ENCODE data around the gene LEO1. TPM values are rescaled to one million over a fixed set of nuclear protein-coding genes. Genes with fewer than 3 reads are reported as not detected.
"Not testable (repeated sequence)": the region's sequence is repeated elsewhere in the genome, so short reads cannot be mapped to it uniquely, and the experiment has no call there.

LEO1 gene
- polyA plus RNA-seq, 1 donor, result 18.7 TPM

GRCh38 chr15:52003710-52004109, 32.1 kb upstream of the LEO1 start:
- no peak for DNase-seq

- DNase-seq, result not testable (repeated sequence)
Measured at GRCh38 chr15:52003089-52003488, 31.5 kb upstream of the LEO1 start.

- DNase-seq, result no peak
Measured at GRCh38 chr15:52002351-52002750, 30.8 kb upstream of the LEO1 start.

GRCh38 chr15:51992953-51993352, 21.4 kb upstream of the LEO1 start:
- DNase-seq, result no peak

- no peak for DNase-seq
Measured at GRCh38 chr15:51991141-51991540, 19.6 kb upstream of the LEO1 start.

GRCh38 chr15:51982770-51983103, 11.2 kb upstream of the LEO1 start:
- no peak for DNase-seq

GRCh38 chr15:51982013-51982769, 10.6 kb upstream of the LEO1 start:
- DNase-seq, result no peak

GRCh38 chr15:51973775-51974174, 2.2 kb upstream of the LEO1 start:
- no peak for DNase-seq

- no peak for DNase-seq
Measured at GRCh38 chr15:51973220-51973619, 1.6 kb upstream of the LEO1 start.

GRCh38 chr15:51971032-51971374, 575 bp downstream of the LEO1 start:
- no peak for DNase-seq

- no peak for DNase-seq
Measured at GRCh38 chr15:51970132-51970817, 1.3 kb downstream of the LEO1 start.

- no peak for DNase-seq
Measured at GRCh38 chr15:51969728-51970127, 1.9 kb downstream of the LEO1 start.

GRCh38 chr15:51967583-51967982, 4.0 kb downstream of the LEO1 start:
- DNase-seq, result no peak

- DNase-seq, result no peak
Measured at GRCh38 chr15:51966192-51966591, 5.4 kb downstream of the LEO1 start.

- DNase-seq, result no peak
Measured at GRCh38 chr15:51965691-51966090, 5.9 kb downstream of the LEO1 start.

GRCh38 chr15:51955504-51955903, 16.1 kb downstream of the LEO1 start:
- no peak for DNase-seq

GRCh38 chr15:51952805-51953204, 18.8 kb downstream of the LEO1 start:
- DNase-seq, result no peak

- no peak for DNase-seq
Measured at GRCh38 chr15:51947124-51947523, 24.5 kb downstream of the LEO1 start.

- DNase-seq, result no peak
Measured at GRCh38 chr15:51939216-51939615, 32.4 kb downstream of the LEO1 start.

- DNase-seq, result no peak
Measured at GRCh38 chr15:51938286-51938685, 33.3 kb downstream of the LEO1 start.

GRCh38 chr15:51936105-51936478, 35.5 kb downstream of the LEO1 start:
- DNase-seq, result no peak

- no peak for DNase-seq
Measured at GRCh38 chr15:51935466-51936104, 36.0 kb downstream of the LEO1 start.

GRCh38 chr15:51932161-51932560, 39.4 kb downstream of the LEO1 start:
- no peak for DNase-seq

- no peak for DNase-seq
Measured at GRCh38 chr15:51931638-51932037, 39.9 kb downstream of the LEO1 start.

All from hindlimb muscle (tissue), 1 donor.